Stimulated activated CD8-positive, alpha-beta memory T cell treated with anti-CD3 and anti-CD28 coated beads, Interleukin-12 subunit alpha, Interleukin-12 subunit beta, amount 100 ng/mL, for 24 hours (primary cell): ENCODE measurements around the gene TFIP11.

ENCODE experiments used
- DNase-seq: peaks from one replicate; pipeline ENCODE4 v3.0.0-alpha.2; 2020; ENCODE audit errors: extremely low read depth

TFIP11 gene

DNA sequence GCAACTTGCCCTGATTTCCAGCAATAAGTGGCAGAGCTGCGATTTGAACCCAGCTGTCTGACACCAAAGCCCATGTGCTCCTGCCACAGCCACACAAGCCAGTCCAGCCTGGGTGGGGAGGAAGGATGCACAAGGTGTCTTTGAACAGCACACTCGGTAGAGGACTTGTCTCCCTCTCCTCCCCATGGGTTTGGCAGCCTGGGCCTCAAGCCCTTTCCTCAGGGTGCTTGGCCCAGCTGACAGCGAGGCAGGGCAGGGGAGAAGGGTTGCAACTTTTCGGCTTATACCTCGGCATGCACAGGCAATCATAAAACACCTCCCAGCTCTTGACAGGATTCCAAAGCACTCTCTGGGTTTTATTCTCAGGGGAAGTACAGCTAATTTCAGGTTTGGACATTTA, 63.9 kb downstream of the TFIP11 start:
- no peak for DNase-seq

DNA sequence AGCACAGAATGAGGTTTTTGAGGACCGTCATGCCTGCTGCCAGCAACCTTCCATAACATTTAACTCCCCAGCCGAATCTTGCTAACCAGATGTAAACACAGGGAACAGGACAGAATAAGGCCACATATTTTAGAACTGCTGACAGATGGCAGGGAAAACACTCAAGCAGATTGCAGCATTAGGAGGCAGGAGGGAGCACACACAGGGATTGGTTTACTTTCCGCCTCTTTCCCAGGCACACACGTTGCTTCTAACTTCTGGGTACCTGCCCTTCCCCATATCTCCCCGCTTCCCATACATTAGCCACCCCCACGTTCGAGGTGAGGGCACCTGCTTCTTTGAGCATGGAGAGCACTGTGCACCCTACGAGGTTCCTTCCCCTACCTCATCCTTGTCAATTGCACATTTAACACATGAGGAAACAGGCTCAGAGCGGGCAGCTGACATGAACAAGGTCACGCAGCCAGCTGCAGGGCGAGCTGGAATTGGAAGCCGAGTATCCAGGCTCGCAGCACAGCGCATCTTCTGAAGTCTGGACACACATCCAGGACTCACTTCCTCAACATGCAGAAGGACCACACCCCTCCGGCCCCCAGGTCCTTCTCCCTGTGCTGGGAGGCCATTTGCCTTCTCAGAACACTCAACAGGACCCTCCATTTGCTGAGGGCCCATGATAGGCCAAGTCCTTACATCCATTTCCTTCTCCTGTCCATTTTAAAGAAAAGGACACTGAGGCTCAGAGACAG, 64.5 kb downstream of the TFIP11 start:
- no peak for DNase-seq

DNA sequence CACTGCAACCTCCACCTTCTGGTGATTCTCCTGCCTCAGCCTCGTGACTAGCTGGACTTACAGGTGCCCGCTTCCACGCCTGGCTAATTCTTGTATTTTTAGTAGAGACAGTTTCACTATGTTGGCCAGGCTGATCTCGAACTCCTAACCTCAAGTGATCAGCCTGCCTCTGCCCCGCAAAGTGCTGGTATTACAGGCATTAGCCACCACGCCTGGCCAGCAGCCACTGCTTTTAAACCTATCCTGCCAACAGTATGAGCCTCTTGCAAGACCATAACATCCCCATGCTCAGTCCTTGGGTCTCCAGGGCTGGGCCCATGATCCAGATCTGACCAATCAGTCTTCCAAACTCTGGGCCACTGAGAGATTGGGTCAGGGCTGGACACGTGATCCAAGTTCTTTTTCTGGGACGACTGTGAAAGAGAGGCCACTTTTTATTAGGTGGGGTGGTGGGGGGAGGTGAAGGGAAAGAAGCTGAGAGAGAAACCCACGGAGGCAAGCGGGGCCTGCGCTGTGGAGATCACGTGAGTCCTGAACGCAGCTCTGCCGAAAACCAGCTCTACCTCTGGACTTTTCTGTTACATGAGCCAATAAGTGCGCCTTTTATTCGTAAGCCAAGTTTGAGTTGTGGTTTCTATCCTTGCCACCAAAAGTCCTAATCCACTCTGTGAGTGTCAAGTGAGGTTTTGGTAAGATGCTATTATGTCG, 65.3 kb downstream of the TFIP11 start:
- no peak for DNase-seq

DNA sequence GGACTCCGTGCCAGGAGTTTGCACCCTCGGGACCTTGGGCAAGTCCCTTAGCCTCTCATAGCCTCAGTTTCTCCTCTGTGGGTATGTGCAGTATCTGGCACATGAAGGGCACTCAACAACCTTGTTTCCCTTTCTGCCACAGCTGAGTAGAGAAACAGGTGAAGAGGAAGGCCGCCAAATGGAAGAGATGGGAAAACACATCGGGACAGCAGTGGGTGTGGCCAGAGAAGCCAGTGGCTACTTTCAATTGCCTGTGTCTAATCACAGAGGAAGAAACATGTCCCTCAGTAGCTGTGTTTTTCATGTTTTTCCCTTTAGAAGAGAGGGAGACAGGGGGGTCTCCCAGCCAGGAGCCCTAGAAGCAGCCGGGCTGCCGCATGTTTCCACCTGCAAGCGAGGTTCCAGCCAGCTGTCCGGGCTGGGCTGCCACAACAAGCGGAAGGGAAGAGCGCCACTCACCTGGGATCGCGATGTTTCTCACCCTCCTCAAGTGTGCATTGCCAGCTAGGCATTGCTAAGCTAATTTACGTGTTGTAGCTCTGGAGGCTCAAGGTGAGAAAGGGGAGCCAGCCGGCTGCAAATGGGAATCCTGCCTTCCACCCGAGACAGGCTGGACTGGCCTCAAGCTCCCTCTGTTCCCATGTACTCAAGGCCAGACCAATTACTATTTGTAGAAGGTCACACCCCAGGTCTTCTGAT, 66.5 kb downstream of the TFIP11 start:
- no peak for DNase-seq

DNA sequence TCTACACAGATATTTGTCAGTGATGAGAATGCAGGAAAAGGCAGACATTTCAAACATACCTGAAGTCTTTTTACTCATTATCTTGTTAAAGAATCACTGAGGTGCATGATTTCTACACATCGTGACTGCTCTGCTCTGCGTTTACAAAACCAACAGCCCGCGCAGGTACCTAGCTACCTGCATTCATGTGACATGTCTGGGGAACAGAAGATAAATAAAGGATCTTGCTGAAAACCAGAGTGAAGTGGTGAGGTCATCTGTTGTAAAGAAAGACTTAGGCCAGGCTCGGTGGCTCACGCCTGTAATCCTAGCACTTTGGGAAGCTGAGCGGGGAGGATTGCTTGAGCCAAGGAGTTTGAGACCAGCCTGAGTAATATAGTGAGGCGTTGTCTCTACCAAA, 67.5 kb downstream of the TFIP11 start:
- no peak for DNase-seq

DNA sequence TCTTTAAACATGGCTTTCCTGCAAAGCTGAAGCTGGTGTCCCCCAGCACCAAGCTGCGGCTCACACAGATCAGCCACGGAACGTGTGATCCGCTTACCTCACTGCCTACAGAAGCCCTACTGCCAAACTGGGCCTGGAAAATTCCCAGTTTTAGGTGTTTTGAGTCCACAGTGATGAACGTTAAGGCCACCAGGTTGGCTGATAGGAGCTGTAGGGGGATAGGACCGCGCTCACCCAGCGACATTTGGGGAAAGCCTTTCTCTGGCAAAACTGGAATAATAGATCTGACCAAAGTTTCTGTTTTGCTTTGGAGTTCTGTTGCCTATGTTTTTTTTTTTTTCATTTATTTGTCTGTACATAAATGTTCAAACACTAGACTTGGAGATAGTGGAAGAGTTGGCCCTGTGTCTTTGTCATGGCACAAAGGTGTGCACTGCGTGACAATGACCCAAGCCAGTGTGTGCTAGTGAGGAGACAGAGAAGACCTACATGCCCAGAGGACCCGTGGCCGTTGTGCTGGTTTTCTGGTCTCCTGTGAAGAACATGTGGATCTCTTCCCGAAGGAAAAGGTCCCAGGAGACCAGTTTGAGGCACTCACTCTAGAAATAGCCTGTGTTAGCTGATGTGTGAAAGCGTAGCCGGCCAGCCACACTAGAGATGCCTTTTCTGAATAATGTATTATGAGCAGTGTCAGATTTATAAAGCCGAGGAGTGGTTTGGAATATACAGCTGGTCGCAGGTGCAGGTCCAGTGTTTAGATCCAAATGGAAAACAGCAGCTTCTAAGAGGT, 68.2 kb downstream of the TFIP11 start:
- DNase-seq, result no peak

DNA sequence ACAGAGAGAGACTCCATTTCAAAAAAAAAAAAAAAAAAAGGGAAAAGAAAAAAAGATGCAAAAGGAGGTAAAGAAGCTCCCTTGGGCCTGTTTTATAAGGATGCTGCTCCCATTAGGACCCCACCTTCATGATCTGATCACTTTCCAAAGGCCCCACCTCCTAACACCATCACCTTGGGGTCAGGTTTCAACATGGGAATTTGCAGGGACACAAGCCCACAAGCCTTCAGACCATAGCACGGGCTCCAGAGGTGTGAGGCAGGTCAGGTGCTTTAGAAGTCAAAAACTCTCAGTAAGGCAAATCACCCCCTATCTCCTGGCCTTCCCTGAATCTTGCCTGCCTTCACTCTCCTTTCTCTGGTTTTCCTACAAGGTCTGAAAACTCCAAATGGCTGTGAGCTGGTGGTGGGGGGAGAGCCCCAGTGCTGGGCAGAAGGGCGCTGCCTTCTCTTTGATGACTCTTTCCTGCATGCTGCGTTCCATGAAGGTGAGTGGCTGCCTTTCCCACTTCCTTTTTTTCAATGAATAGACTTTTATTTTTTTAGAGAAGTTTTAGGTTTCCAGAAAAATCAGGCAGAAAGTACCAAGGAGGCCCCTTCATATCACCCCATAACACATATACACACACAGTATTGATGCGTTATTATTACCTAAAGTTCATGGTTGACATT, 70.1 kb downstream of the TFIP11 start:
- DNase-seq, result no peak
